Kidney (tissue), 14 donors: ENCODE measurements around the gene CSF3. TPM values are rescaled to one million over a fixed set of nuclear protein-coding genes. Genes with fewer than 3 reads are reported as not detected.
A peak's percentile ranks its signal among the peaks of the same experiment; 100 is the strongest.

Source experiments
- DNase-seq, 5 donors: peaks; one replicate each; pipeline ENCODE4 v3.0.0-alpha.2; 2013 to 2020
- FAIRE-seq: peaks from 2 replicates; lab custom pipeline; 2012; peaks lifted over from hg19 to GRCh38; lab: Jason Lieb, UNC
- H3K27ac ChIP-seq, 2 donors: one replicate each; pipeline ENCODE4 v1.7.0; 2013; ENCODE audit warnings: low read depth in 2 of 2, low read length in 2 of 2, inconsistent platforms in 1 of 2
- H3K27me3 ChIP-seq: one replicate; pipeline ENCODE4 v1.7.1; 2013; ENCODE audit warnings: low read length, inconsistent platforms; ENCODE audit not compliant: control insufficient read depth, insufficient read depth
- H3K36me3 ChIP-seq, 3 donors: one replicate each; pipeline versions ENCODE4 v1.7.0 to v1.7.1; 2013; ENCODE audit warnings: low read length in 3 of 3, control low read depth in 1 of 3, inconsistent platforms in 1 of 3; ENCODE audit not compliant: insufficient read depth in 3 of 3, control insufficient read depth in 2 of 3
- H3K4me1 ChIP-seq, 3 donors: one replicate each; pipeline versions ENCODE4 v1.7.0 to v1.7.1; 2013; ENCODE audit warnings: low read length in 3 of 3, inconsistent platforms in 1 of 3, low read depth in 1 of 3; ENCODE audit not compliant: control insufficient read depth in 2 of 3, insufficient read depth in 2 of 3
- H3K4me3 ChIP-seq, 3 donors: one replicate each; pipeline versions ENCODE4 v1.7.0 to v1.8.1; 2013; ENCODE audit warnings: low read length in 3 of 3, control low read depth in 1 of 3, inconsistent platforms in 1 of 3
- H3K9ac ChIP-seq, 3 donors: one replicate each; pipeline versions ENCODE4 v1.7.0 to v1.7.1; 2013; ENCODE audit warnings: low read length in 3 of 3, control low read depth in 1 of 3, inconsistent platforms in 1 of 3
- H3K9me3 ChIP-seq, 3 donors: one replicate each; pipeline versions ENCODE4 v1.7.0 to v1.7.1; 2013; ENCODE audit warnings: low read length in 3 of 3, control low read depth in 1 of 3, inconsistent platforms in 1 of 3; ENCODE audit not compliant: control insufficient read depth in 2 of 3, insufficient read depth in 1 of 3
- intact Hi-C: fragments of 100-400 bp; cut with DNase I; formaldehyde crosslinking; loops from one replicate; pipeline ENCODE4 v1.11.1; 2022
- polyA plus RNA-seq: library from polyadenylated mRNA; stranded (reverse); fragments of 350-450 nt; fragmentation: Illumina TruSeq; extraction: RNeasy Lipid Tissue Mini Kit (QIAGEN cat#74804); gene quantifications from one replicate; pipeline ENCODE4 v1.2.3, GENCODE V29; 2014; ENCODE audit warnings: low read depth, low replicate concordance; ENCODE audit not compliant: insufficient read depth
- total RNA-seq: library from RNA; stranded (reverse); fragmentation: NEBNext Ultra II Directional; extraction: Animal tissue kit (Norgen Biotek cat#: 25700); gene quantifications from one replicate; pipeline ENCODE4 v1.2.1, GENCODE V29; 2021
- TF ChIP-seq, protein P1 (sequence below): IDR thresholded peaks from 3 replicates; pipeline ENCODE4 v1.5.1; 2012; ENCODE audit warnings: mild to moderate bottlenecking, moderate library complexity, borderline replicate concordance; ENCODE audit not compliant: insufficient read depth; ENCODE audit errors: extremely low read depth
- donor health status: control.
- donor health status: control.
- donor health status: control.
- donor health status: control.
- donor health status: control.
- donor health status: DM: yes; HTN: yes; CAD: no.
- donor health status: Normal renal cell carcinoma (clear cell type).

The CSF3 gene
- total and polyA plus RNA-seq, 2 donors from 2014 or later, result not detected

- no peak overlapping the region for H3K9ac ChIP-seq
- no peak overlapping the region for H3K4me3 ChIP-seq
- no peaks in the 10 kb centered on the region for H3K9me3 ChIP-seq
- H3K27ac ChIP-seq, result peak overlapping the region in 1 of 2 donors; percentile 11
- H3K36me3 ChIP-seq, result peaks cover 0 to 12% (median 10%) of the 10 kb centered on the region in 3 donors
- FAIRE-seq (no peak), DNase-seq (no peak)
- intact Hi-C loops, result loop anchor here (10.0 kb wide), 2 partner anchors 146 to 266 kb away; partner anchors contain the start of gene CDC6
- peaks cover 0 to 9% (median 4%) of the 10 kb centered on the region in 3 donors for H3K4me1 ChIP-seq
- TF ChIP-seq, protein P1, sequence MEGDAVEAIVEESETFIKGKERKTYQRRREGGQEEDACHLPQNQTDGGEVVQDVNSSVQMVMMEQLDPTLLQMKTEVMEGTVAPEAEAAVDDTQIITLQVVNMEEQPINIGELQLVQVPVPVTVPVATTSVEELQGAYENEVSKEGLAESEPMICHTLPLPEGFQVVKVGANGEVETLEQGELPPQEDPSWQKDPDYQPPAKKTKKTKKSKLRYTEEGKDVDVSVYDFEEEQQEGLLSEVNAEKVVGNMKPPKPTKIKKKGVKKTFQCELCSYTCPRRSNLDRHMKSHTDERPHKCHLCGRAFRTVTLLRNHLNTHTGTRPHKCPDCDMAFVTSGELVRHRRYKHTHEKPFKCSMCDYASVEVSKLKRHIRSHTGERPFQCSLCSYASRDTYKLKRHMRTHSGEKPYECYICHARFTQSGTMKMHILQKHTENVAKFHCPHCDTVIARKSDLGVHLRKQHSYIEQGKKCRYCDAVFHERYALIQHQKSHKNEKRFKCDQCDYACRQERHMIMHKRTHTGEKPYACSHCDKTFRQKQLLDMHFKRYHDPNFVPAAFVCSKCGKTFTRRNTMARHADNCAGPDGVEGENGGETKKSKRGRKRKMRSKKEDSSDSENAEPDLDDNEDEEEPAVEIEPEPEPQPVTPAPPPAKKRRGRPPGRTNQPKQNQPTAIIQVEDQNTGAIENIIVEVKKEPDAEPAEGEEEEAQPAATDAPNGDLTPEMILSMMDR, result no peak
- H3K27me3 ChIP-seq, result no peaks in the 10 kb centered on the region
These were observed 3.2 kb downstream of the CSF3 start for GRCh38 chr17:40018211-40019121.

DNA sequence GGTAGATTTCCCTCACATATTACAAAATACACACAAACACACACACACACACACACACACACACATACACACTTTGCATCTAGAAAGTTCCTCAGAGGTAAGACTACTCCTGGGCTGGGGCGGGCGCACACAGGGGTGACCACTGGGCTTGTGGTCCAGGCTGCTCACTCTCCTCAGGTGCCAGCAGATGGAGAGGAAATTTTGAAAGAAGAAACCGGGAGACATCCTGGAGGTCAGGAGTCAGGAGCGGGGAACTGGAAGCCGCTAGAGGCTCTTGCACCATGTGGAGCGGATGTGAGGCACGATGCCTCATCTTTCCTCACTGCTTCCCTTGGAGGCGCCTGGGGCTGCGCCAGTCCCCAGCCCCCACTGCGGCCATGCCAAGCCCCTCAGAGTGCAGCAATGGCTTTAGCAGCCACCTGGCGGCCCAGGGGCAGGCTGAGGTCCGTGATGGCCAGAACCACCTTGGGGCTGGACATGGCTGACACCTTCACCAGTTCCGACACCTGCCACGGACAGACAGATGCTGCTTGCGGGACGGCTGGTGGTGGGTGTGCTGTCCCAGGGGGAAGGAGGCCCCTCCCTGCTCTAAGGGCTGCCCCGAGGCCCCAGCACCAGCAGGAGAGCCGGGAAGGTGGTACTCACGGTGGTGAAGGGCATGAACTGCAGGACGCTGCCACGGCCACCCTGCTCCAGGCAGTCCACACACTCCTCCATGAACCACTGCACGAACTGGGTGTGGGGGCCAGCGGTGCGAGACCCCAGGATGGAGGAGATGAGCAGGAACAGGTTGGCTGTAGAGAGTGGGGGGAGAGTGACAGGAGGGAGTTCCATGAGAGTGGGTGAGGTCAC lies 4.1 kb downstream of the CSF3 start:
- no peak overlapping the region for H3K9ac ChIP-seq
- H3K36me3 ChIP-seq, result peaks cover 0 to 12% (median 10%) of the 10 kb centered on the region in 3 donors
- TF ChIP-seq, protein P1, result no peak
- no peaks in the 10 kb centered on the region for H3K27me3 ChIP-seq
- H3K9me3 ChIP-seq, result no peaks in the 10 kb centered on the region
- H3K4me1 ChIP-seq, result peaks cover 0 to 8% (median 1%) of the 10 kb centered on the region in 3 donors
- DNase-seq (no peak), FAIRE-seq (no peak)
- no peak overlapping the region for H3K27ac ChIP-seq
- intact Hi-C loops, result loop anchor here (10.0 kb wide), 2 partner anchors 145 to 265 kb away; partner anchors contain the start of gene CDC6
- no peak overlapping the region for H3K4me3 ChIP-seq

GRCh38 chr17:40020146-40020545 lies 4.9 kb downstream of the CSF3 start:
- Histone ChIP-seq H3K4me1 (peaks cover 0 to 7% (median 0%) of the 10 kb centered on the region in 3 donors), H3K9me3 (no peaks in the 10 kb centered on the region), H3K9ac (no peak overlapping the region), H3K27ac (no peak overlapping the region), H3K27me3 (no peaks in the 10 kb centered on the region), H3K36me3 (peaks cover 0 to 17% (median 11%) of the 10 kb centered on the region in 3 donors), H3K4me3 (no peak overlapping the region)
- FAIRE-seq (no peak), DNase-seq (no peak)
- intact Hi-C loops, result no loop called here
- TF ChIP-seq, protein P1, result no peak
